ENCODE measurements around the gene PSME2. TPM values are rescaled to one million over a fixed set of nuclear protein-coding genes. Genes with fewer than 3 reads are reported as not detected.

Gene PSME2
- total and polyA plus RNA-seq, 9 of the 15 experiments (the other 6 are each of a cell fraction or from before 2014, with no cell fraction given), result 111 to 579 (median 159) TPM

- TF ChIP-seq PKNOX1 (IDR thresholded peaks at IDR 0.05) (peak; percentile 56), NCOR1 (IDR thresholded peaks at IDR 0.05) (peak; percentile 17; the same call in 1 of the 2 replicates), MXI1 (IDR thresholded peaks at IDR 0.05; ENCODE audit: low read depth, low read length) (peak; percentile 99), CBX1 (IDR thresholded peaks at IDR 0.05; ENCODE audit: low read depth) (peak; percentile 60; the same call in 1 of the 2 replicates), NR2C2 (CRISPR knock-in tag; IDR thresholded peaks at IDR 0.05) (peak; percentile 60; the same call in 1 of the 2 replicates), NR2C2 (tag; IDR thresholded peaks at IDR 0.05) (peak; percentile 94), VEZF1 (CRISPR knock-in tag; IDR thresholded peaks at IDR 0.05) (peak; percentile 88), TAF15 (IDR thresholded peaks at IDR 0.05; ENCODE audit: low read depth, low read length) (no peak), HDAC3 (IDR thresholded peaks at IDR 0.05; ENCODE audit: borderline replicate concordance, partially characterized antibody) (no peak), CREM (IDR thresholded peaks at IDR 0.05; ENCODE audit: low read depth) (peak; percentile 78), ETS1 (conservative IDR thresholded peaks at IDR 0.05; ENCODE audit: control insufficient read depth, low read depth, low read length) (peak; percentile 72; the same call in 1 of the 2 replicates), YBX1 (IDR thresholded peaks at IDR 0.05) (no peak), ZEB2 (IDR thresholded peaks at IDR 0.05) (peak; percentile 97), E2F6 (IDR thresholded peaks at IDR 0.05; ENCODE audit: borderline replicate concordance in 1 of 2, extremely low read depth in 1 of 2, insufficient read depth in 1 of 2, insufficient read length in 1 of 2, low read depth in 1 of 2, low read length in 1 of 2, poor library complexity in 1 of 2, severe bottlenecking in 1 of 2) (peak in 1 of 2 experiments; percentile 44), L3MBTL2 (IDR thresholded peaks at IDR 0.05) (peak; percentile 64), TGIF2 (CRISPR knock-in tag; IDR thresholded peaks at IDR 0.05) (peak; percentile 76; the same call in 1 of the 2 replicates), ATF1 (CRISPR knock-in tag; IDR thresholded peaks at IDR 0.05) (no peak), ATF1 (tag; IDR thresholded peaks at IDR 0.05) (peak; percentile 72)
- TF ChIP-seq, protein P1, sequence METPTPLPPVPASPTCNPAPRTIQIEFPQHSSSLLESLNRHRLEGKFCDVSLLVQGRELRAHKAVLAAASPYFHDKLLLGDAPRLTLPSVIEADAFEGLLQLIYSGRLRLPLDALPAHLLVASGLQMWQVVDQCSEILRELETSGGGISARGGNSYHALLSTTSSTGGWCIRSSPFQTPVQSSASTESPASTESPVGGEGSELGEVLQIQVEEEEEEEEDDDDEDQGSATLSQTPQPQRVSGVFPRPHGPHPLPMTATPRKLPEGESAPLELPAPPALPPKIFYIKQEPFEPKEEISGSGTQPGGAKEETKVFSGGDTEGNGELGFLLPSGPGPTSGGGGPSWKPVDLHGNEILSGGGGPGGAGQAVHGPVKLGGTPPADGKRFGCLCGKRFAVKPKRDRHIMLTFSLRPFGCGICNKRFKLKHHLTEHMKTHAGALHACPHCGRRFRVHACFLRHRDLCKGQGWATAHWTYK (CRISPR knock-in tag; IDR thresholded peaks at IDR 0.05), result 0 out of 2 replicates have a peak, but pooled peaks have one; percentile 40
- TF ChIP-seq, protein P2, sequence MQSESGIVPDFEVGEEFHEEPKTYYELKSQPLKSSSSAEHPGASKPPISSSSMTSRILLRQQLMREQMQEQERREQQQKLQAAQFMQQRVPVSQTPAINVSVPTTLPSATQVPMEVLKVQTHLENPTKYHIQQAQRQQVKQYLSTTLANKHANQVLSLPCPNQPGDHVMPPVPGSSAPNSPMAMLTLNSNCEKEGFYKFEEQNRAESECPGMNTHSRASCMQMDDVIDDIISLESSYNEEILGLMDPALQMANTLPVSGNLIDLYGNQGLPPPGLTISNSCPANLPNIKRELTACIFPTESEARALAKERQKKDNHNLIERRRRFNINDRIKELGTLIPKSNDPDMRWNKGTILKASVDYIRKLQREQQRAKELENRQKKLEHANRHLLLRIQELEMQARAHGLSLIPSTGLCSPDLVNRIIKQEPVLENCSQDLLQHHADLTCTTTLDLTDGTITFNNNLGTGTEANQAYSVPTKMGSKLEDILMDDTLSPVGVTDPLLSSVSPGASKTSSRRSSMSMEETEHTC (IDR thresholded peaks at IDR 0.05), result no peak
Measured at GRCh38 chr14:24188251-24189058, 42.0 kb upstream of the PSME2 start, which contains the start of gene IPO4 (continued).

Measured in K562 (cell line).